ENCODE data around the gene NDUFS8.

The NDUFS8 gene

GRCh38 chr11:68008381-68009337, 21.8 kb upstream of the NDUFS8 start:
- no peak for TF ChIP-seq CTCF (conservative IDR thresholded peaks at IDR 0.05; ENCODE audit: low read depth, low read length)
- peak overlapping the region; percentile 14 for H3K4me3 ChIP-seq (ENCODE audit: low read length)

GRCh38 chr11:68009391-68010089, 20.9 kb upstream of the NDUFS8 start:
- peak; percentile 34 for TF ChIP-seq CTCF (conservative IDR thresholded peaks at IDR 0.05; ENCODE audit: low read depth, low read length)
- DNase-seq (ENCODE audit: low read depth): no peak
- H3K4me3 ChIP-seq (ENCODE audit: low read length): peak overlapping the region; percentile 53

More at GRCh38 chr11:68008381-68009337, 21.8 kb upstream of the NDUFS8 start:
- no peak for DNase-seq (ENCODE audit: low read depth)

- peak within 1 kb of the TSS; percentile 53 for H3K4me3 ChIP-seq (ENCODE audit: low read length)
- peak; percentile 13 for TF ChIP-seq CTCF (conservative IDR thresholded peaks at IDR 0.05; ENCODE audit: low read depth, low read length)
- DNase-seq (ENCODE audit: low read depth): peak; percentile 67
These were observed 20.1 kb upstream of the NDUFS8 start, which contains the start of gene ALDH3B1 for GRCh38 chr11:68010090-68011041. Gene ALDH3B1, plus strand, starts transcription at chr11:68010327. Its CDS starts 4,971 bp downstream, at chr11:68015298.

GRCh38 chr11:68011051-68011943, 19.2 kb upstream of the NDUFS8 start:
- peak overlapping the region; percentile 53 for H3K4me3 ChIP-seq (ENCODE audit: low read length)
- TF ChIP-seq CTCF (conservative IDR thresholded peaks at IDR 0.05; ENCODE audit: low read depth, low read length): no peak
- no peak for DNase-seq (ENCODE audit: low read depth)

GRCh38 chr11:68012044-68012842, 18.2 kb upstream of the NDUFS8 start:
- no peak for TF ChIP-seq CTCF (conservative IDR thresholded peaks at IDR 0.05; ENCODE audit: low read depth, low read length)
- DNase-seq (ENCODE audit: low read depth): no peak
- no peak overlapping the region for H3K4me3 ChIP-seq (ENCODE audit: low read length)

Data from retinal pigment epithelial cell (primary cell).